ENCODE measurements around the gene MCF2. TPM values are rescaled to one million over a fixed set of nuclear protein-coding genes. Genes with fewer than 3 reads are reported as not detected.

Gene MCF2
- total RNA-seq, 1 donor from 2014 or later: not detected

- Mint-ChIP-seq H3K4me3 (ENCODE audit: low read depth) (no peak overlapping the region), H3K36me3 (ENCODE audit: insufficient read depth) (no peaks in the 10 kb centered on the region), H3K9me3 (ENCODE audit: low read depth) (no peaks in the 10 kb centered on the region), H3K27ac (no peak overlapping the region), H3K4me1 (ENCODE audit: low read depth) (no peaks in the 10 kb centered on the region), H3K27me3 (peaks cover 9% of the 10 kb centered on the region)
- TF ChIP-seq CTCF (IDR thresholded peaks at IDR 0.05; ENCODE audit: unreplicated experiment): no peak
- DNase-seq (ENCODE audit: low spot score, unreplicated experiment): no peak
These were observed 68.7 kb downstream of the MCF2 start for GRCh38 chrX:139639253-139639652.

GRCh38 chrX:139600105-139600504 lies 107.9 kb downstream of the MCF2 start:
- TF ChIP-seq CTCF (IDR thresholded peaks at IDR 0.05; ENCODE audit: unreplicated experiment): no peak
- no peak overlapping the region for H3K27ac Mint-ChIP-seq
- H3K27me3 Mint-ChIP-seq: no peaks in the 10 kb centered on the region

GRCh38 chrX:139596068-139596467 lies 111.9 kb downstream of the MCF2 start:
- H3K4me1 Mint-ChIP-seq (ENCODE audit: low read depth): no peaks in the 10 kb centered on the region
- no peaks in the 10 kb centered on the region for H3K36me3 Mint-ChIP-seq (ENCODE audit: insufficient read depth)

More at GRCh38 chrX:139600105-139600504, 107.9 kb downstream of the MCF2 start:
- no peak for DNase-seq (ENCODE audit: low spot score, unreplicated experiment)
- Mint-ChIP-seq H3K4me3 (ENCODE audit: low read depth) (no peak overlapping the region), H3K36me3 (ENCODE audit: insufficient read depth) (no peaks in the 10 kb centered on the region), H3K4me1 (ENCODE audit: low read depth) (no peaks in the 10 kb centered on the region), H3K9me3 (ENCODE audit: low read depth) (no peaks in the 10 kb centered on the region)

GRCh38 chrX:139585613-139586012 lies 122.4 kb downstream of the MCF2 start:
- Mint-ChIP-seq H3K36me3 (ENCODE audit: insufficient read depth) (no peaks in the 10 kb centered on the region), H3K9me3 (ENCODE audit: low read depth) (no peaks in the 10 kb centered on the region), H3K4me1 (ENCODE audit: low read depth) (peaks cover 5% of the 10 kb centered on the region), H3K27me3 (no peaks in the 10 kb centered on the region), H3K27ac (no peak overlapping the region), H3K4me3 (ENCODE audit: low read depth) (no peak overlapping the region)
- no peak for DNase-seq (ENCODE audit: low spot score, unreplicated experiment)
- TF ChIP-seq CTCF (IDR thresholded peaks at IDR 0.05; ENCODE audit: unreplicated experiment): no peak

More at GRCh38 chrX:139596068-139596467, 111.9 kb downstream of the MCF2 start:
- Mint-ChIP-seq H3K27me3 (no peaks in the 10 kb centered on the region), H3K9me3 (ENCODE audit: low read depth) (no peaks in the 10 kb centered on the region), H3K27ac (no peak overlapping the region), H3K4me3 (ENCODE audit: low read depth) (no peak overlapping the region)
- no peak for DNase-seq (ENCODE audit: low spot score, unreplicated experiment)
- no peak for TF ChIP-seq CTCF (IDR thresholded peaks at IDR 0.05; ENCODE audit: unreplicated experiment)

- Mint-ChIP-seq H3K27me3 (no peaks in the 10 kb centered on the region), H3K36me3 (ENCODE audit: insufficient read depth) (no peaks in the 10 kb centered on the region), H3K4me1 (ENCODE audit: low read depth) (peaks cover 5% of the 10 kb centered on the region), H3K4me3 (ENCODE audit: low read depth) (no peak overlapping the region), H3K9me3 (ENCODE audit: low read depth) (no peaks in the 10 kb centered on the region), H3K27ac (no peak overlapping the region)
- no peak for TF ChIP-seq CTCF (IDR thresholded peaks at IDR 0.05; ENCODE audit: unreplicated experiment)
- DNase-seq (ENCODE audit: low spot score, unreplicated experiment): no peak
These were observed 126.9 kb downstream of the MCF2 start for GRCh38 chrX:139581068-139581467.
